KMS-11 (cell line): ENCODE measurements around the gene POLR2L.

ENCODE experiments used
- H2AFZ ChIP-seq: fragments of 200-600 bp; sonication (generic); 2 replicates; pipeline ENCODE4 v1.6.1; 2016; ENCODE audit warnings: antibody characterized with exemption, mixed run types, low read depth
- H3K27ac ChIP-seq: fragments of 200-600 bp; sonication (generic); 2 replicates; pipeline ENCODE4 v1.6.1; 2016; ENCODE audit warnings: mild to moderate bottlenecking, mixed run types
- H3K27me3 ChIP-seq: fragments of 200-600 bp; sonication (generic); 2 replicates; pipeline ENCODE4 v1.6.1; 2017; ENCODE audit warnings: mild to moderate bottlenecking, low read depth, mixed run types, moderate library complexity; ENCODE audit not compliant: insufficient read depth
- H3K36me3 ChIP-seq: fragments of 200-600 bp; sonication (generic); 2 replicates; pipeline ENCODE4 v1.6.1; 2017; ENCODE audit warnings: mild to moderate bottlenecking, mixed run types; ENCODE audit not compliant: insufficient read depth
- H3K4me1 ChIP-seq: fragments of 200-600 bp; sonication (generic); 2 replicates; pipeline ENCODE4 v1.6.1; 2016; ENCODE audit warnings: mild to moderate bottlenecking, low read depth, mixed run types; ENCODE audit not compliant: poor library complexity, severe bottlenecking
- H3K4me2 ChIP-seq: fragments of 200-600 bp; sonication (generic); 2 replicates; pipeline ENCODE4 v1.7.0; 2016; ENCODE audit warnings: mild to moderate bottlenecking, mixed run types
- H3K4me3 ChIP-seq: fragments of 200-600 bp; sonication (generic); IDR thresholded peaks from 2 replicates; pipeline ENCODE4 v1.6.1; 2017; ENCODE audit warnings: low read depth, low read length, mixed read lengths; ENCODE audit not compliant: insufficient read depth
- H3K79me2 ChIP-seq: fragments of 200-600 bp; sonication (generic); 2 replicates; pipeline ENCODE4 v1.6.1; 2016; ENCODE audit warnings: low read depth, mixed run types; ENCODE audit not compliant: insufficient read depth
- H3K9ac ChIP-seq: fragments of 200-600 bp; sonication (generic); 2 replicates; pipeline ENCODE4 v1.6.1; 2016; ENCODE audit warnings: mild to moderate bottlenecking, mixed run types
- H4K20me1 ChIP-seq: fragments of 200-600 bp; sonication (generic); 2 replicates; pipeline ENCODE4 v1.6.1; 2016; ENCODE audit warnings: mild to moderate bottlenecking, mixed run types; ENCODE audit not compliant: insufficient read depth
- CTCF ChIP-seq: fragments of 200-600 bp; sonication (generic); conservative IDR thresholded peaks from 2 replicates; pipeline ENCODE4 v1.6.1; 2017; ENCODE audit warnings: low read depth, mild to moderate bottlenecking, antibody characterized with exemption, low read length, moderate library complexity, mixed read lengths

POLR2L gene

GRCh38 chr11:820655-821511 is 21.4 kb downstream of the POLR2L start:
- no peak overlapping the region; the same call in 1 of the 2 replicates for H3K27ac ChIP-seq
- peak overlapping the region; percentile 41; the same call in 1 of the 2 replicates for H3K9ac ChIP-seq

GRCh38 chr11:819943-820649 is 22.2 kb downstream of the POLR2L start:
- Histone ChIP-seq H2AFZ (peak overlapping the region; percentile 47; the same call in 1 of the 2 replicates), H3K27me3 (no peaks in the 10 kb centered on the region), H3K36me3 (no peaks in the 10 kb centered on the region), H3K4me2 (peak overlapping the region; percentile 81), H3K27ac (peak overlapping the region; percentile 51), H3K79me2 (no peaks in the 10 kb centered on the region; the same call in 1 of the 2 replicates), H4K20me1 (no peaks in the 10 kb centered on the region), H3K4me1 (peaks cover 9% of the 10 kb centered on the region), H3K9ac (peak overlapping the region; percentile 66), H3K4me3 (no peak overlapping the region)
- no peak for TF ChIP-seq CTCF

More at GRCh38 chr11:820655-821511, 21.4 kb downstream of the POLR2L start:
- no peak for TF ChIP-seq CTCF
- Histone ChIP-seq H3K4me1 (peaks cover 9% of the 10 kb centered on the region), H4K20me1 (no peaks in the 10 kb centered on the region), H3K4me2 (peak overlapping the region; percentile 81), H3K36me3 (no peaks in the 10 kb centered on the region), H3K79me2 (no peaks in the 10 kb centered on the region; the same call in 1 of the 2 replicates), H3K27me3 (no peaks in the 10 kb centered on the region), H2AFZ (no peak overlapping the region), H3K4me3 (no peak overlapping the region)

GRCh38 chr11:819129-819931 is 23.0 kb downstream of the POLR2L start:
- TF ChIP-seq CTCF = no peak
- peak overlapping the region; percentile 81 for H3K4me2 ChIP-seq
- peak overlapping the region; percentile 66 for H3K9ac ChIP-seq
- H3K79me2 ChIP-seq = no peaks in the 10 kb centered on the region; the same call in 1 of the 2 replicates
- no peaks in the 10 kb centered on the region for H3K36me3 ChIP-seq
- no peak overlapping the region for H3K4me3 ChIP-seq
- peaks cover 9% of the 10 kb centered on the region for H3K4me1 ChIP-seq
- H3K27ac ChIP-seq = peak overlapping the region; percentile 51
- no peaks in the 10 kb centered on the region for H4K20me1 ChIP-seq
- peak overlapping the region; percentile 47; the same call in 1 of the 2 replicates for H2AFZ ChIP-seq
- H3K27me3 ChIP-seq = no peaks in the 10 kb centered on the region
